ENCODE results near the gene KCNQ1OT1. TPM values are rescaled to one million over a fixed set of nuclear protein-coding genes. Genes with fewer than 3 reads are reported as not detected.

The KCNQ1OT1 gene
- total RNA-seq, 1 experiment from 2014 or later: 1.3 TPM

Other genes starting within 250 kb of the KCNQ1OT1 start
- 5.7 and 6.9 TPM in 2 replicates for gene CDKN1C, start 185.8 kb upstream of the KCNQ1OT1 start, total RNA-seq (2022)
- 118 and 135 TPM in 2 replicates for gene PHLDA2, start 229.4 kb upstream of the KCNQ1OT1 start, total RNA-seq (2022)